Panc1 (cell line): ENCODE measurements around the gene MRPL38. TPM values are rescaled to one million over a fixed set of nuclear protein-coding genes. Genes with fewer than 3 reads are reported as not detected.

Experiments used
- ATAC-seq: fragments of 200-7000 bp; cut with Tn5 transposase; 2 replicates; pipeline ENCODE4 v1.9.1; 2020; ENCODE audit warnings: mild to moderate bottlenecking, moderate library complexity
- BruUV-seq: library from RNA; stranded (reverse); fragments of 400-500 nt; replicated peaks from 2 replicates; lab custom pipeline; 2021; lab: Mats Ljungman, UMichigan
- CTCF ChIA-PET: fragments of 300-600 bp; sonication (Branson Sonifier 250); formaldehyde crosslinking; loops from one replicate; lab custom pipeline; 2022; ENCODE audit warnings: antibody characterized with exemption; lab: Charles Lee
- POLR2A ChIA-PET: fragments of 300-600 bp; sonication (Branson Sonifier 250); formaldehyde crosslinking; loops from one replicate; lab custom pipeline; 2022; ENCODE audit warnings: antibody characterized with exemption; lab: Charles Lee
- DNase-seq: peaks from one replicate; pipeline ENCODE4 v3.0.0-alpha.2; 2010; ENCODE audit warnings: low read depth, low spot score
- H3K27ac ChIP-seq: 2 replicates; pipeline ENCODE4 v1.5.1; 2011; ENCODE audit warnings: mild to moderate bottlenecking, low read length, inconsistent platforms
- H3K27me3 ChIP-seq: fragments of 200-500 bp; sonication (Bioruptor generic); 2 replicates; pipeline ENCODE4 v1.6.0; 2014; ENCODE audit warnings: low read length, inconsistent platforms; ENCODE audit not compliant: control insufficient read depth, insufficient read depth
- H3K36me3 ChIP-seq: fragments of 200-500 bp; sonication (Bioruptor generic); 2 replicates; pipeline ENCODE4 v1.5.1; 2014; ENCODE audit warnings: inconsistent platforms, mild to moderate bottlenecking, low read length, moderate library complexity; ENCODE audit not compliant: control insufficient read depth, insufficient read depth
- H3K4me1 ChIP-seq: 2 replicates; pipeline ENCODE4 v1.5.1; 2011; ENCODE audit warnings: inconsistent platforms, mild to moderate bottlenecking, low read length, moderate library complexity; ENCODE audit not compliant: control insufficient read depth, insufficient read depth
- H3K4me3 ChIP-seq, 2 experiments: 2 replicates each; pipeline ENCODE4 v1.5.1; 2011 to 2012; ENCODE audit warnings: low read depth in 2 of 2, low read length in 2 of 2, mild to moderate bottlenecking in 2 of 2, inconsistent platforms in 1 of 2, moderate library complexity in 1 of 2
- H3K9me3 ChIP-seq: fragments of 200-500 bp; sonication (Bioruptor generic); 2 replicates; pipeline ENCODE4 v1.5.1; 2014; ENCODE audit warnings: low read depth, mild to moderate bottlenecking, inconsistent platforms, low read length, moderate library complexity; ENCODE audit not compliant: control insufficient read depth, insufficient read depth
- CTCF ChIP-seq: fragments of 450-650 bp; IDR thresholded peaks from 2 replicates; pipeline ENCODE4 v1.5.1; 2017; ENCODE audit warnings: mild to moderate bottlenecking
- POLR2AphosphoS5 ChIP-seq: IDR thresholded peaks from 2 replicates; pipeline ENCODE4 v1.6.1; 2012; ENCODE audit warnings: mild to moderate bottlenecking, low read depth, low read length, moderate library complexity
- REST ChIP-seq, 2 experiments: IDR thresholded peaks; 2 replicates each; pipeline ENCODE4 v1.6.1; 2011 to 2012; ENCODE audit warnings: low read depth in 2 of 2, control low read depth in 1 of 2, low read length in 1 of 2, mild to moderate bottlenecking in 1 of 2, moderate library complexity in 1 of 2; ENCODE audit not compliant: insufficient read depth in 1 of 2
- SIN3A ChIP-seq: IDR thresholded peaks from 2 replicates; pipeline ENCODE4 v1.6.1; 2012; ENCODE audit warnings: low read depth, mild to moderate bottlenecking, low read length, moderate library complexity, borderline replicate concordance; ENCODE audit not compliant: insufficient read depth
- TCF7L2 ChIP-seq: IDR thresholded peaks from 2 replicates; pipeline ENCODE4 v1.6.1; 2011; ENCODE audit warnings: mild to moderate bottlenecking, low read depth, low read length, inconsistent platforms
- in situ Hi-C: cut with HindIII; loops from 2 replicates; pipeline ENCODE4 v1.10.0; 2016; ENCODE audit warnings: low sequenced_read_pairs, low pct_unique_long_range_greater_than_20kb
- intact Hi-C: fragments of 100-400 bp; cut with micrococcal nuclease; formaldehyde crosslinking; loops from one replicate; pipeline ENCODE4 v1.10.0; 2022; ENCODE audit not compliant: unreplicated experiment
- total RNA-seq: library from RNA; stranded (reverse); gene quantifications from one replicate; pipeline ENCODE4 v1.2.1, GENCODE V29; 2021; ENCODE audit not compliant: unreplicated experiment

Gene MRPL38
- total RNA-seq, 1 experiment from 2014 or later: 165 TPM

GRCh38 chr17:75950421-75950820 is 45.7 kb upstream of the MRPL38 start:
- CTCF ChIA-PET: no interaction called here
- POLR2A ChIA-PET: no interaction called here

GRCh38 chr17:75945211-75945610 is 40.5 kb upstream of the MRPL38 start:
- POLR2A ChIA-PET: no interaction called here
- in situ Hi-C loops: loop anchor here (25.0 kb wide), 1 partner anchor 117 kb away; the partner anchor contains the start of genes GALR2 and SRP68
- intact Hi-C loops: no loop called here

More at GRCh38 chr17:75950421-75950820, 45.7 kb upstream of the MRPL38 start:
- no peaks in the 10 kb centered on the region for H3K9me3 ChIP-seq
- H3K4me3 ChIP-seq: no peak overlapping the region
- no peak for TF ChIP-seq CTCF
- TF ChIP-seq REST (IDR thresholded peaks at IDR 0.05; ENCODE audit: insufficient read depth in 1 of 2, low read depth in 2 of 2, low read length in 1 of 2): no peak
- no peak for TF ChIP-seq POLR2AphosphoS5
- no peak for TF ChIP-seq TCF7L2
- TF ChIP-seq SIN3A: no peak
- no peak for DNase-seq
- intact Hi-C loops: no loop called here
- H3K27ac ChIP-seq: no peak overlapping the region
- BruUV-seq: no TSS peak
- in situ Hi-C loops: no loop called here
- H3K27me3 ChIP-seq: no peaks in the 10 kb centered on the region
- ATAC-seq: no peak
- peaks cover 20% of the 10 kb centered on the region for H3K36me3 ChIP-seq
- no peaks in the 10 kb centered on the region for H3K4me1 ChIP-seq

More at GRCh38 chr17:75945211-75945610, 40.5 kb upstream of the MRPL38 start:
- ATAC-seq: no peak
- Histone ChIP-seq H3K4me3 (no peak overlapping the region), H3K4me1 (peaks cover 7% of the 10 kb centered on the region; the same call in 1 of the 2 replicates), H3K27me3 (no peaks in the 10 kb centered on the region), H3K36me3 (peaks cover 8% of the 10 kb centered on the region; the same call in 1 of the 2 replicates), H3K27ac (no peak overlapping the region), H3K9me3 (no peaks in the 10 kb centered on the region)
- TSS peak; percentile 24 for BruUV-seq
- CTCF ChIA-PET: no interaction called here
- no peak for DNase-seq
- TF ChIP-seq SIN3A: no peak
- TF ChIP-seq TCF7L2: no peak
- no peak for TF ChIP-seq CTCF
- no peak for TF ChIP-seq REST (IDR thresholded peaks at IDR 0.05; ENCODE audit: insufficient read depth in 1 of 2, low read depth in 2 of 2, low read length in 1 of 2)
- no peak for TF ChIP-seq POLR2AphosphoS5
